H1 (cell line): Measurements from ENCODE around the gene DVL1. TPM values are rescaled to one million over a fixed set of nuclear protein-coding genes. Genes with fewer than 3 reads are reported as not detected.

Experiments
- CTCF ChIA-PET: fragments of 300-600 bp; sonication (Branson Sonifier 250); formaldehyde crosslinking; loops from one replicate; lab custom pipeline; 2021; ENCODE audit not compliant: partially characterized antibody; lab: Charles Lee
- POLR2A ChIA-PET: fragments of 300-600 bp; sonication (Branson Sonifier 250); formaldehyde crosslinking; loops from one replicate; lab custom pipeline; 2021; ENCODE audit warnings: inconsistent platforms; ENCODE audit not compliant: partially characterized antibody; lab: Charles Lee
- DNase-seq, 2 experiments: peaks; one replicate each; pipeline versions ENCODE4 v3.0.0 to v3.0.0-alpha.2; 2010 to 2022; ENCODE audit warnings: low spot score in 2 of 2, low read depth in 1 of 2, mixed read lengths in 1 of 2
- FAIRE-seq: peaks from 2 replicates; lab custom pipeline; 2011; peaks lifted over from hg19 to GRCh38; lab: Jason Lieb, UNC
- H2AFZ ChIP-seq: 2 replicates; pipeline ENCODE4 v1.8.1; 2012; ENCODE audit warnings: low read length, inconsistent platforms
- H2AK5ac ChIP-seq: 2 replicates; pipeline ENCODE4 v1.6.1; 2013; ENCODE audit warnings: low read depth, low read length
- H2BK120ac ChIP-seq: replicated peaks from 2 replicates; pipeline ENCODE3; 2013; ENCODE audit warnings: low read depth, low read length, inconsistent platforms
- H2BK12ac ChIP-seq: 2 replicates; pipeline ENCODE4 v1.6.1; 2013; ENCODE audit warnings: low read depth, low read length
- H2BK15ac ChIP-seq: 2 replicates; pipeline ENCODE4 v1.6.1; 2013; ENCODE audit warnings: low read length
- H2BK20ac ChIP-seq: 2 replicates; pipeline ENCODE4 v1.6.1; 2013; ENCODE audit warnings: low read length
- H2BK5ac ChIP-seq: 2 replicates; pipeline ENCODE4 v1.6.1; 2013; ENCODE audit warnings: low read depth, low read length
- H3K14ac ChIP-seq: 2 replicates; pipeline ENCODE4 v1.6.1; 2013; ENCODE audit warnings: inconsistent platforms; ENCODE audit not compliant: insufficient read length
- H3K18ac ChIP-seq: 2 replicates; pipeline ENCODE4 v1.6.1; 2013; ENCODE audit warnings: low read length; ENCODE audit errors: extremely low read depth
- H3K23ac ChIP-seq: 2 replicates; pipeline ENCODE4 v1.6.1; 2013; ENCODE audit warnings: inconsistent platforms; ENCODE audit not compliant: insufficient read length
- H3K23me2 ChIP-seq: 2 replicates; pipeline ENCODE4 v1.6.1; 2013; ENCODE audit warnings: low read depth, low read length
- H3K27ac ChIP-seq: 2 replicates; pipeline ENCODE4 v1.6.1; 2011; ENCODE audit warnings: low read depth, low read length, inconsistent platforms
- H3K27me3 ChIP-seq, 4 experiments: replicated peaks in 1 of 4; 1 replicate in 1 of 4; 2 replicates in 3 of 4; pipeline versions ENCODE4 v1.6.1 to v1.8.1; 2011 to 2013; ENCODE audit warnings: low read length in 3 of 4, mild to moderate bottlenecking in 3 of 4, inconsistent platforms in 2 of 4, mixed read lengths in 2 of 4, moderate library complexity in 1 of 4; ENCODE audit not compliant: control insufficient read depth in 3 of 4, insufficient read depth in 3 of 4; ENCODE audit errors: extremely low read depth in 1 of 4
- H3K36me3 ChIP-seq, 4 experiments: 2 replicates each; pipeline versions ENCODE4 v1.6.1 to v1.8.1; 2011 to 2013; ENCODE audit warnings: mild to moderate bottlenecking in 4 of 4, low read length in 3 of 4, moderate library complexity in 2 of 4, control low read depth in 1 of 4, inconsistent platforms in 1 of 4; ENCODE audit not compliant: insufficient read depth in 4 of 4, control insufficient read depth in 2 of 4
- H3K4ac ChIP-seq: replicated peaks from 2 replicates; pipeline ENCODE3; 2013; ENCODE audit warnings: low read length, low read depth, mixed read lengths, inconsistent platforms; ENCODE audit not compliant: insufficient read length
- H3K4me1 ChIP-seq, 4 experiments: replicated peaks in 1 of 4; 1 replicate in 1 of 4; 2 replicates in 3 of 4; pipeline versions ENCODE4 v1.6.1 to v1.8.1; 2011 to 2013; ENCODE audit warnings: low read length in 3 of 4, inconsistent platforms in 2 of 4, mixed read lengths in 1 of 4; ENCODE audit not compliant: insufficient read depth in 4 of 4, control insufficient read depth in 3 of 4
- H3K4me2 ChIP-seq, 2 experiments: 2 replicates each; pipeline versions ENCODE4 v1.6.1 to v1.8.1; 2011 to 2013; ENCODE audit warnings: low read depth in 2 of 2, low read length in 2 of 2, control low read depth in 1 of 2, inconsistent platforms in 1 of 2, mild to moderate bottlenecking in 1 of 2; ENCODE audit not compliant: insufficient read depth in 1 of 2
- H3K4me3 ChIP-seq, 4 experiments: fragments of 200-600, 300-600 bp in 1 of 4; sonication (generic), shearing (Covaris generic), sonication (Bioruptor Twin) in 1 of 4; 2 replicates each; pipeline versions ENCODE4 v1.5.1 to v1.8.1; 2011 to 2016; ENCODE audit warnings: low read length in 4 of 4, low read depth in 3 of 4, control low read depth in 2 of 4, inconsistent platforms in 2 of 4, mild to moderate bottlenecking in 2 of 4, mixed read lengths in 1 of 4, moderate library complexity in 1 of 4; ENCODE audit not compliant: insufficient read depth in 2 of 4; ENCODE audit errors: extremely low read depth in 1 of 4
- H3K56ac ChIP-seq: replicated peaks from 2 replicates; pipeline ENCODE3; 2013; ENCODE audit warnings: low read depth, mild to moderate bottlenecking, mixed read lengths, low read length, inconsistent platforms; ENCODE audit not compliant: insufficient read length
- H3K79me1 ChIP-seq: 2 replicates; pipeline ENCODE4 v1.6.1; 2013; ENCODE audit warnings: low read depth, low read length, control low read depth
- H3K79me2 ChIP-seq, 2 experiments: 2 replicates each; pipeline versions ENCODE4 v1.6.1 to v1.8.1; 2012 to 2013; ENCODE audit warnings: low read length in 2 of 2, mild to moderate bottlenecking in 2 of 2, inconsistent platforms in 1 of 2; ENCODE audit not compliant: insufficient read depth in 2 of 2, control insufficient read depth in 1 of 2
- H3K9ac ChIP-seq, 4 experiments: replicated peaks in 1 of 4; 1 replicate in 1 of 4; 2 replicates in 3 of 4; pipeline versions ENCODE4 v1.6.1 to v1.8.1; 2011 to 2013; ENCODE audit warnings: low read depth in 3 of 4, low read length in 3 of 4, control low read depth in 2 of 4, mild to moderate bottlenecking in 2 of 4, moderate library complexity in 2 of 4, inconsistent platforms in 1 of 4; ENCODE audit errors: extremely low read depth in 1 of 4
- H3K9me3 ChIP-seq, 2 experiments: 2 replicates each; pipeline versions ENCODE4 v1.6.1 to v1.8.1; 2012 to 2013; ENCODE audit warnings: mild to moderate bottlenecking in 2 of 2, moderate library complexity in 2 of 2, control low read depth in 1 of 2, inconsistent platforms in 1 of 2, low read depth in 1 of 2, low read length in 1 of 2, mixed read lengths in 1 of 2; ENCODE audit not compliant: insufficient read depth in 2 of 2
- H4K20me1 ChIP-seq, 2 experiments: replicated peaks in 1 of 2; 2 replicates each; pipeline versions ENCODE3 to v1.8.1; 2011 to 2013; ENCODE audit warnings: inconsistent platforms in 2 of 2, low read length in 2 of 2, mild to moderate bottlenecking in 1 of 2; ENCODE audit not compliant: insufficient read depth in 2 of 2, control insufficient read depth in 1 of 2
- H4K5ac ChIP-seq: 2 replicates; pipeline ENCODE4 v1.6.1; 2013; ENCODE audit warnings: low read length, low read depth, mixed read lengths, inconsistent platforms; ENCODE audit not compliant: insufficient read length
- H4K8ac ChIP-seq: 2 replicates; pipeline ENCODE4 v1.8.0; 2013; ENCODE audit warnings: mild to moderate bottlenecking, moderate library complexity, low read length, inconsistent platforms; ENCODE audit not compliant: insufficient read depth; ENCODE audit errors: extremely low read depth
- H4K91ac ChIP-seq: replicated peaks from 2 replicates; pipeline ENCODE3; 2013; ENCODE audit warnings: low read length, mixed read lengths, inconsistent platforms; ENCODE audit not compliant: insufficient read length
- EGR1 ChIP-seq: IDR thresholded peaks from 2 replicates; pipeline ENCODE4 v1.6.1; 2011; ENCODE audit warnings: low read depth, low read length, borderline replicate concordance
- EZH2 ChIP-seq: fragments of 200-600 bp; sonication (generic); IDR thresholded peaks from 2 replicates; pipeline ENCODE4 v1.7.1; 2012; ENCODE audit warnings: low read depth, mild to moderate bottlenecking, moderate library complexity, low read length, inconsistent platforms; ENCODE audit not compliant: severe bottlenecking
- GABPA ChIP-seq: IDR thresholded peaks from 2 replicates; pipeline ENCODE4 v1.6.1; 2011; ENCODE audit warnings: mild to moderate bottlenecking, low read length, moderate library complexity, borderline replicate concordance; ENCODE audit not compliant: insufficient read depth
- KDM5A ChIP-seq: fragments of 200-600 bp; IDR thresholded peaks from 2 replicates; pipeline ENCODE4 v1.7.1; 2012; ENCODE audit warnings: mild to moderate bottlenecking, low read length, inconsistent platforms, mixed read lengths
- NRF1 ChIP-seq: IDR thresholded peaks from 2 replicates; pipeline ENCODE4 v1.6.1; 2011; ENCODE audit warnings: mild to moderate bottlenecking, low read depth, low read length, improper control_type of control experiment
- PHF8 ChIP-seq: fragments of 200-600 bp; sonication (generic); conservative IDR thresholded peaks from 2 replicates; pipeline ENCODE4 v1.7.1; 2012; ENCODE audit warnings: low read depth, mild to moderate bottlenecking, inconsistent platforms, low read length, moderate library complexity
- SIN3A ChIP-seq, 2 experiments: IDR thresholded peaks in 1 of 2; conservative IDR thresholded peaks in 1 of 2; 2 replicates each; pipeline ENCODE4 v1.6.1; 2011 to 2012; ENCODE audit warnings: low read length in 2 of 2, improper control_type of control experiment in 1 of 2, low read depth in 1 of 2, mild to moderate bottlenecking in 1 of 2
- SP1 ChIP-seq: IDR thresholded peaks from 2 replicates; pipeline ENCODE4 v1.6.1; 2011; ENCODE audit warnings: low read depth, low read length
- TAF7 ChIP-seq: optimal IDR thresholded peaks from 2 replicates; pipeline ENCODE3; 2011; ENCODE audit warnings: low read depth, mild to moderate bottlenecking, inconsistent platforms, low read length, moderate library complexity, borderline replicate concordance
- WGBS, 2 experiments: shearing (Covaris generic) in 1 of 2; methylation state at CpG; one replicate each; pipeline versions ENCODE4 v1.1.6 to v1.1.7; 2013 to 2015; ENCODE audit warnings: low lambda C conversion rate in 2 of 2, mixed read lengths in 2 of 2, inconsistent platforms in 1 of 2, low coverage in 1 of 2, missing lambda C conversion rate in 1 of 2; ENCODE audit not compliant: insufficient replicate concordance in 2 of 2, insufficient coverage in 1 of 2, insufficient read length in 1 of 2; ENCODE audit errors: extremely low coverage in 1 of 2, missing lambda C conversion rate in 1 of 2; 5-methylcytosine and 5-hydroxymethylcytosine counted together
- polyA plus RNA-seq, 7 experiments: library from polyadenylated mRNA; depleted of rRNA in 3 of 7; stranded (reverse) in 5 of 7; unstranded in 2 of 7; fragments of >200 nt in 5 of 7; fragments of 200-250 nt in 2 of 7; gene quantifications; 1 replicate in 5 of 7; 2 replicates in 1 of 7; 4 replicates in 1 of 7; pipeline versions ENCODE4 v1.2.1 to v1.2.3, GENCODE V29; 2011 to 2013; ENCODE audit warnings: missing spikeins in 2 of 7, mixed read lengths in 2 of 7
- total RNA-seq: library from RNA; stranded (reverse); fragmentation: NEBNext Ultra II Directional; extraction: Animal tissue kit (Norgen Biotek cat#: 25700); gene quantifications from 2 replicates; pipeline ENCODE4 v1.2.1, GENCODE V29; 2021

DVL1 gene
- total and polyA plus RNA-seq, 2 of the 8 experiments (the other 6 are each of a cell fraction or from before 2014, with no cell fraction given), result 39.4 to 58.9 TPM

GRCh38 chr1:1380860-1381259 is 31.6 kb upstream of the DVL1 start:
- DNase-seq, result no peak
- H2BK120ac ChIP-seq, result no peak overlapping the region
- no peaks in the 10 kb centered on the region for H3K27me3 ChIP-seq
- H3K9ac ChIP-seq, result no peak overlapping the region
- H3K79me1 ChIP-seq, result peaks cover 4% of the 10 kb centered on the region; the same call in 1 of the 2 replicates
- no peak overlapping the region for H3K14ac ChIP-seq
- H3K9me3 ChIP-seq, result no peaks in the 10 kb centered on the region
- H3K23ac ChIP-seq, result no peak overlapping the region
- CTCF ChIA-PET, result interaction anchor here (1.0 to 1.4 kb wide), 3 partner anchors 9 to 10 kb away, joined by 3 read pairs; no protein-coding TSS in a partner anchor
- H3K36me3 ChIP-seq, result peaks cover 0 to 7% (median 2%) of the 10 kb centered on the region in 4 experiments; a peak in 4 of 8 replicates
- no peak overlapping the region for H2BK15ac ChIP-seq
- no peaks in the 10 kb centered on the region for H3K79me2 ChIP-seq
- H4K5ac ChIP-seq, result no peak overlapping the region
- no peak overlapping the region for H3K4me3 ChIP-seq
- H3K4me2 ChIP-seq, result no peak overlapping the region
- WGBS, 2 experiments, result 97% methylated on average over 15 of the region's 16 CpGs; no CpG with 5 or more reads in 1 of the 2 experiments
- H3K23me2 ChIP-seq, result peaks cover 2% of the 10 kb centered on the region; the same call in 1 of the 2 replicates
- H4K20me1 ChIP-seq, result peaks cover 0 to 4% of the 10 kb centered on the region in 2 experiments
- H4K91ac ChIP-seq, result no peak overlapping the region
- H3K4me1 ChIP-seq, result no peaks in the 10 kb centered on the region; a peak in 4 of 7 replicates
- H2BK20ac ChIP-seq, result no peak overlapping the region
- H3K18ac ChIP-seq, result no peak overlapping the region
- no peak overlapping the region for H2AK5ac ChIP-seq
- no peak for TF ChIP-seq GABPA
- no peak for TF ChIP-seq SP1
- TF ChIP-seq PHF8, result no peak
- no peak for TF ChIP-seq EGR1
- TF ChIP-seq TAF7, result no peak
- TF ChIP-seq SIN3A (conservative IDR thresholded peaks at IDR 0.05 in 1 of 2, IDR thresholded peaks at IDR 0.05 in 1 of 2; ENCODE audit: low read depth in 1 of 2, low read length in 2 of 2), result no peak
- TF ChIP-seq EZH2, result no peak
- TF ChIP-seq NRF1, result no peak
- TF ChIP-seq KDM5A, result no peak
- no peak overlapping the region for H2BK12ac ChIP-seq
- no peak overlapping the region for H3K56ac ChIP-seq
- no peak overlapping the region for H3K27ac ChIP-seq
- no peak overlapping the region for H2AFZ ChIP-seq
- no peak overlapping the region for H3K4ac ChIP-seq
- no peak overlapping the region for H4K8ac ChIP-seq
- no peak for FAIRE-seq
- POLR2A ChIA-PET, result interaction anchor here (1.6 to 33.4 kb wide), 2 partner anchors 9 to 15 kb away, joined by 4 to 719 read pairs; partner anchors contain the start of genes CCNL2 and MRPL20
- H2BK5ac ChIP-seq, result no peak overlapping the region
